ENCODE results near the gene PTPRK.

PTPRK gene

GRCh38 chr6:128239146-128239545 is 281.3 kb downstream of the PTPRK start:
- H3K36me3 ChIP-seq, result no peaks in the 10 kb centered on the region
- no peak overlapping the region for H3K27ac ChIP-seq
- H3K9me3 ChIP-seq, result no peaks in the 10 kb centered on the region
- H3K4me3 ChIP-seq (ENCODE audit: low read depth in 1 of 2, low read length in 1 of 2), result no peak overlapping the region
- TF ChIP-seq, protein P1, sequence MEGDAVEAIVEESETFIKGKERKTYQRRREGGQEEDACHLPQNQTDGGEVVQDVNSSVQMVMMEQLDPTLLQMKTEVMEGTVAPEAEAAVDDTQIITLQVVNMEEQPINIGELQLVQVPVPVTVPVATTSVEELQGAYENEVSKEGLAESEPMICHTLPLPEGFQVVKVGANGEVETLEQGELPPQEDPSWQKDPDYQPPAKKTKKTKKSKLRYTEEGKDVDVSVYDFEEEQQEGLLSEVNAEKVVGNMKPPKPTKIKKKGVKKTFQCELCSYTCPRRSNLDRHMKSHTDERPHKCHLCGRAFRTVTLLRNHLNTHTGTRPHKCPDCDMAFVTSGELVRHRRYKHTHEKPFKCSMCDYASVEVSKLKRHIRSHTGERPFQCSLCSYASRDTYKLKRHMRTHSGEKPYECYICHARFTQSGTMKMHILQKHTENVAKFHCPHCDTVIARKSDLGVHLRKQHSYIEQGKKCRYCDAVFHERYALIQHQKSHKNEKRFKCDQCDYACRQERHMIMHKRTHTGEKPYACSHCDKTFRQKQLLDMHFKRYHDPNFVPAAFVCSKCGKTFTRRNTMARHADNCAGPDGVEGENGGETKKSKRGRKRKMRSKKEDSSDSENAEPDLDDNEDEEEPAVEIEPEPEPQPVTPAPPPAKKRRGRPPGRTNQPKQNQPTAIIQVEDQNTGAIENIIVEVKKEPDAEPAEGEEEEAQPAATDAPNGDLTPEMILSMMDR (IDR thresholded peaks at IDR 0.05), result no peak
- no peaks in the 10 kb centered on the region for H3K4me1 ChIP-seq (ENCODE audit: control insufficient read depth in 1 of 2, insufficient read depth in 1 of 2, low read depth in 1 of 2, low read length in 1 of 2)
- H3K27me3 ChIP-seq, result no peaks in the 10 kb centered on the region

- no peaks in the 10 kb centered on the region for H3K4me1 ChIP-seq (ENCODE audit: control insufficient read depth in 1 of 2, insufficient read depth in 1 of 2, low read depth in 1 of 2, low read length in 1 of 2)
- no peak overlapping the region for H3K27ac ChIP-seq
- H3K27me3 ChIP-seq, result no peaks in the 10 kb centered on the region
- no peaks in the 10 kb centered on the region for H3K9me3 ChIP-seq
- no peaks in the 10 kb centered on the region for H3K36me3 ChIP-seq
- TF ChIP-seq, protein P1 (IDR thresholded peaks at IDR 0.05), result no peak
- H3K4me3 ChIP-seq (ENCODE audit: low read depth in 1 of 2, low read length in 1 of 2), result no peak overlapping the region
These were observed 282.2 kb downstream of the PTPRK start for GRCh38 chr6:128238225-128238624.

GRCh38 chr6:128235556-128235955 is 284.8 kb downstream of the PTPRK start:
- H3K27ac ChIP-seq, result no peak overlapping the region
- no peaks in the 10 kb centered on the region for H3K27me3 ChIP-seq
- no peaks in the 10 kb centered on the region for H3K4me1 ChIP-seq (ENCODE audit: control insufficient read depth in 1 of 2, insufficient read depth in 1 of 2, low read depth in 1 of 2, low read length in 1 of 2)
- no peak overlapping the region for H3K4me3 ChIP-seq (ENCODE audit: low read depth in 1 of 2, low read length in 1 of 2)
- no peaks in the 10 kb centered on the region for H3K9me3 ChIP-seq
- no peaks in the 10 kb centered on the region for H3K36me3 ChIP-seq
- TF ChIP-seq, protein P1 (IDR thresholded peaks at IDR 0.05), result no peak

GRCh38 chr6:128233531-128233930 is 286.9 kb downstream of the PTPRK start:
- no peak overlapping the region for H3K4me3 ChIP-seq (ENCODE audit: low read depth in 1 of 2, low read length in 1 of 2)
- no peaks in the 10 kb centered on the region for H3K9me3 ChIP-seq
- no peaks in the 10 kb centered on the region for H3K27me3 ChIP-seq
- H3K27ac ChIP-seq, result no peak overlapping the region
- no peaks in the 10 kb centered on the region for H3K4me1 ChIP-seq (ENCODE audit: control insufficient read depth in 1 of 2, insufficient read depth in 1 of 2, low read depth in 1 of 2, low read length in 1 of 2)
- TF ChIP-seq, protein P1 (IDR thresholded peaks at IDR 0.05), result no peak
- no peaks in the 10 kb centered on the region for H3K36me3 ChIP-seq

DNA sequence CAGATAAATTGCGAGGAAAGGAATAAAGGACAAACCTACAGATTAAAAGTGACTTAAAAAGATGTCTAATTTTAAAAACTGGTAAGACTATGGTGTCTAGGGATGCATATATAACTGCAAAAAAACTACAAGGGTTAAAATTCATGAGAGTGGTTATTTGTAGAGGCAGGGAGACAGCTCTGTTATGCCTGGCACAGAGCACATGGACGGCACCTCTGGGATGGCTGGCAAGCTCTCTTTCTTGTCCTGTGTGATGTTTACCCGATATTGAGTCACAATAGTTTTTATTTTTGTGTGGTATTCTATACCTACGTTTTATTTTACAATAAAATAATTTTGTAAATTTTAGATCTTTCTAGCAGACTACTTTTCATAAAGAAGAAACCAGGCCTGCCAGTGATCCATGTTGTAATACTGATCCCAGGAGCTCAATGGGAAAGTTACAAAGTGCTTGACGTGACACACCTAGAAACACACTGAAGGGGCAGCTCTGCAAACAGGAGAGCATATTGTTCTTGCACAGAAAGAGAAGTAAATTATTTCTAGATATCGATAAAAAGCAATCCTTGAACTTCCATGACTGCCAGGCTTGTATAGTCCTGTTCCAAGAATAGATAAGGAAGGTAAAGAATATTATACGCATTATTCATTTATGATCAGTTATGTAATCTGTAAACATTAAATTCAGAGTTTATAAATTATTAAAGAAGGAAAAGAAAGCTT is 290.0 kb downstream of the PTPRK start:
- H3K9me3 ChIP-seq, result no peaks in the 10 kb centered on the region
- TF ChIP-seq, protein P1 (IDR thresholded peaks at IDR 0.05), result no peak
- no peak overlapping the region for H3K4me3 ChIP-seq (ENCODE audit: low read depth in 1 of 2, low read length in 1 of 2)
- no peaks in the 10 kb centered on the region for H3K27me3 ChIP-seq
- H3K36me3 ChIP-seq, result no peaks in the 10 kb centered on the region
- no peaks in the 10 kb centered on the region for H3K4me1 ChIP-seq (ENCODE audit: control insufficient read depth in 1 of 2, insufficient read depth in 1 of 2, low read depth in 1 of 2, low read length in 1 of 2)
- no peak overlapping the region for H3K27ac ChIP-seq

Data from neutrophil (primary cell).